Stimulated activated CD8-positive, alpha-beta memory T cell treated with anti-CD3 and anti-CD28 coated beads, Interleukin-4, amount 100 ng/mL, for 48 hours (primary cell): ENCODE results near the gene STK24.
A peak's percentile ranks its signal among the peaks of the same experiment; 100 is the strongest.

Experiments
- DNase-seq: peaks from one replicate; pipeline ENCODE4 v3.0.0-alpha.2; 2020

STK24 gene

GRCh38 chr13:98467263-98467985 is 109.5 kb downstream of the STK24 start:
- no peak for DNase-seq

- peak; percentile 71 for DNase-seq
Measured at GRCh38 chr13:98466634-98467236, 110.2 kb downstream of the STK24 start.

- DNase-seq = no peak
Measured at GRCh38 chr13:98462946-98463345, 114.0 kb downstream of the STK24 start.

GRCh38 chr13:98462241-98462882 is 114.5 kb downstream of the STK24 start:
- no peak for DNase-seq

GRCh38 chr13:98461486-98462240 is 115.2 kb downstream of the STK24 start:
- DNase-seq = no peak

GRCh38 chr13:98460516-98460915 is 116.4 kb downstream of the STK24 start:
- DNase-seq = no peak

- no peak for DNase-seq
Measured at GRCh38 chr13:98459721-98460370, 117.1 kb downstream of the STK24 start.

GRCh38 chr13:98459171-98459681 is 117.7 kb downstream of the STK24 start:
- DNase-seq = no peak

GRCh38 chr13:98458431-98458830 is 118.5 kb downstream of the STK24 start:
- DNase-seq = no peak

- no peak for DNase-seq
Measured at GRCh38 chr13:98457053-98457452, 119.9 kb downstream of the STK24 start.

- no peak for DNase-seq
Measured at GRCh38 chr13:98456413-98456845, 120.5 kb downstream of the STK24 start.

- no peak for DNase-seq
Measured at GRCh38 chr13:98454389-98454881, 122.5 kb downstream of the STK24 start.

- no peak for DNase-seq
Measured at GRCh38 chr13:98452851-98453843, 123.8 kb downstream of the STK24 start.

- DNase-seq = no peak
Measured at GRCh38 chr13:98451676-98452470, 125.0 kb downstream of the STK24 start.

GRCh38 chr13:98450539-98451111 is 126.3 kb downstream of the STK24 start:
- no peak for DNase-seq

GRCh38 chr13:98450026-98450425 is 126.9 kb downstream of the STK24 start:
- no peak for DNase-seq

GRCh38 chr13:98449273-98449672 is 127.6 kb downstream of the STK24 start:
- no peak for DNase-seq

- DNase-seq = no peak
Measured at GRCh38 chr13:98448642-98448928, 128.3 kb downstream of the STK24 start.

GRCh38 chr13:98447881-98448641 is 128.8 kb downstream of the STK24 start:
- peak; percentile 42 for DNase-seq
